Motor neuron (in vitro differentiated cells): ENCODE data around the gene ORC4. TPM values are rescaled to one million over a fixed set of nuclear protein-coding genes. Genes with fewer than 3 reads are reported as not detected.

ENCODE experiments used
- ATAC-seq, 8 experiments: fragments of 200-7000 bp; cut with Tn5 transposase; replicated peaks in 6 of 8; 2 replicates each; pipeline ENCODE4 v1.8.0; 2021; ENCODE audit warnings: mild to moderate bottlenecking in 8 of 8, moderate library complexity in 8 of 8
- H3K27ac ChIP-seq, 2 donors: fragments of 250-450 bp; sonication (Bioruptor Pico); 2 replicates each; pipeline ENCODE4 v1.9.0; 2021; ENCODE audit warnings: antibody characterized with exemption in 2 of 2, mild to moderate bottlenecking in 2 of 2, moderate library complexity in 1 of 2
- H3K4me1 ChIP-seq, 2 donors: fragments of 250-450 bp; sonication (Bioruptor Pico); replicated peaks in 1 of 2; 2 replicates each; pipeline ENCODE4 v1.6.1; 2021; ENCODE audit warnings: antibody characterized with exemption in 2 of 2, mild to moderate bottlenecking in 2 of 2, moderate library complexity in 1 of 2
- H3K4me3 ChIP-seq, 5 donors: fragments of 250-450 bp; sonication (Bioruptor Pico); 2 replicates each; pipeline ENCODE4 v1.9.0; 2021; ENCODE audit warnings: antibody characterized with exemption in 5 of 5, mild to moderate bottlenecking in 5 of 5, moderate library complexity in 4 of 5
- WGBS, 10 experiments: fragments of 450-650 bp; shearing (Covaris generic); methylation state at CpG; one replicate each; pipeline ENCODE4 v1.0.0; 2022; 5-methylcytosine and 5-hydroxymethylcytosine counted together
- in situ Hi-C, 9 experiments: fragments of 400-800 bp; cut with MboI; loops; one replicate each; pipeline ENCODE4 v1.15.0; 2021; ENCODE audit warnings: low sequenced_read_pairs in 9 of 9, low pct_unique_long_range_greater_than_20kb in 2 of 9; ENCODE audit not compliant: unreplicated experiment in 9 of 9
- total RNA-seq, 8 experiments: library from RNA; unstranded; fragments of 300-600 nt; gene quantifications; 2 replicates each; pipeline versions ENCODE4 v1.2.3 to v1.2.4, GENCODE V29; 2022

ORC4 gene
- total RNA-seq, 8 experiments from 2014 or later = 24.6 to 57.7 (median 45.9) TPM

GRCh38 chr2:147968571-147968970 is 52.0 kb downstream of the ORC4 start:
- in situ Hi-C loops = loop anchor here in 1 of 9 experiments (25.0 kb wide), 1 partner anchor 1019 kb away; no protein-coding TSS in a partner anchor
- 43 to 100% (median 98%) methylated on average over 1 to 2 of the region's 2 CpGs; no CpG with 5 or more reads in 2 of the 10 experiments for WGBS, 10 experiments
- ATAC-seq = no peak

GRCh38 chr2:147952118-147952517 is 68.4 kb downstream of the ORC4 start:
- no peak overlapping the region for H3K27ac ChIP-seq
- H3K4me3 ChIP-seq = no peak overlapping the region
- H3K4me1 ChIP-seq = no peaks in the 10 kb centered on the region
- no peak for ATAC-seq
- in situ Hi-C loops = loop anchor here in 1 of 9 experiments (25.0 kb wide), 1 partner anchor 1035 kb away; no protein-coding TSS in a partner anchor

More at GRCh38 chr2:147968571-147968970, 52.0 kb downstream of the ORC4 start:
- no peak overlapping the region for H3K4me3 ChIP-seq
- H3K4me1 ChIP-seq = no peaks in the 10 kb centered on the region
- no peak overlapping the region for H3K27ac ChIP-seq

GRCh38 chr2:147945660-147946059 is 74.9 kb downstream of the ORC4 start:
- no peaks in the 10 kb centered on the region for H3K4me1 ChIP-seq
- 0 to 100% (median 61%) methylated on average over 1 of the region's 1 CpG; no CpG with 5 or more reads in 4 of the 10 experiments for WGBS, 10 experiments
- H3K4me3 ChIP-seq = no peak overlapping the region
- no peak overlapping the region for H3K27ac ChIP-seq
- ATAC-seq = peak in 1 of 8 experiments; percentile 40
- in situ Hi-C loops = no loop called here

GRCh38 chr2:147939313-147939712 is 81.2 kb downstream of the ORC4 start:
- in situ Hi-C loops = no loop called here
- ATAC-seq = no peak
- WGBS, 10 experiments = 80 to 100% (median 100%) methylated on average over 1 of the region's 1 CpG; no CpG with 5 or more reads in 1 of the 10 experiments
- H3K4me1 ChIP-seq = no peaks in the 10 kb centered on the region
- no peak overlapping the region for H3K4me3 ChIP-seq
- H3K27ac ChIP-seq = no peak overlapping the region

- ATAC-seq = peak in 3 of 8 experiments; percentile 25 to 52 (median 47)
- 28 to 100% (median 35%) methylated on average over 1 to 3 of the region's 3 CpGs for WGBS, 10 experiments
- H3K4me1 ChIP-seq = no peaks in the 10 kb centered on the region
- no peak overlapping the region for H3K4me3 ChIP-seq
- no peak overlapping the region for H3K27ac ChIP-seq
- in situ Hi-C loops = no loop called here
Observed at GRCh38 chr2:147937744-147938349, 82.7 kb downstream of the ORC4 start.

- H3K4me1 ChIP-seq = no peaks in the 10 kb centered on the region
- WGBS, 10 experiments = 0 to 100% (median 83%) methylated on average over 1 of the region's 1 CpG; no CpG with 5 or more reads in 1 of the 10 experiments
- H3K27ac ChIP-seq = no peak overlapping the region
- H3K4me3 ChIP-seq = no peak overlapping the region
- in situ Hi-C loops = no loop called here
- ATAC-seq = peak in 3 of 8 experiments; percentile 42 to 51 (median 51)
Observed at GRCh38 chr2:147934881-147935620, 85.5 kb downstream of the ORC4 start.

GRCh38 chr2:147933931-147934330 is 86.6 kb downstream of the ORC4 start:
- Histone ChIP-seq H3K4me3 (no peak overlapping the region), H3K27ac (no peak overlapping the region), H3K4me1 (no peaks in the 10 kb centered on the region)
- ATAC-seq = no peak
- in situ Hi-C loops = no loop called here

GRCh38 chr2:147927053-147927588 is 93.4 kb downstream of the ORC4 start:
- WGBS, 10 experiments = 93 to 100% (median 100%) methylated on average over 1 to 4 of the region's 4 CpGs; no CpG with 5 or more reads in 1 of the 10 experiments
- peak in 3 of 8 experiments; percentile 20 to 92 (median 57) for ATAC-seq
- in situ Hi-C loops = no loop called here
- Histone ChIP-seq H3K4me3 (no peak overlapping the region), H3K4me1 (no peaks in the 10 kb centered on the region), H3K27ac (no peak overlapping the region)

- no peak for ATAC-seq
- Histone ChIP-seq H3K27ac (no peak overlapping the region), H3K4me1 (no peaks in the 10 kb centered on the region), H3K4me3 (no peak overlapping the region)
- in situ Hi-C loops = no loop called here
Observed at GRCh38 chr2:147925886-147926285, 94.7 kb downstream of the ORC4 start.

GRCh38 chr2:147924647-147925046 is 95.9 kb downstream of the ORC4 start:
- no peak for ATAC-seq
- H3K4me3 ChIP-seq = no peak overlapping the region
- in situ Hi-C loops = loop anchor here in 8 of 9 experiments (25.0 kb wide), 5 partner anchors 837 to 1187 kb away; no protein-coding TSS in a partner anchor
- WGBS, 10 experiments = 50 to 100% (median 92%) methylated on average over 1 to 3 of the region's 3 CpGs; no CpG with 5 or more reads in 1 of the 10 experiments
- H3K4me1 ChIP-seq = no peaks in the 10 kb centered on the region
- no peak overlapping the region for H3K27ac ChIP-seq

GRCh38 chr2:147923846-147924245 is 96.7 kb downstream of the ORC4 start:
- H3K4me1 ChIP-seq = no peaks in the 10 kb centered on the region
- WGBS, 10 experiments = 87 to 100% (median 95%) methylated on average over 2 to 3 of the region's 3 CpGs
- in situ Hi-C loops = loop anchor here in 8 of 9 experiments (25.0 kb wide), 5 partner anchors 837 to 1187 kb away; no protein-coding TSS in a partner anchor
- no peak overlapping the region for H3K27ac ChIP-seq
- H3K4me3 ChIP-seq = no peak overlapping the region
- ATAC-seq = no peak

- peak overlapping the region in 1 of 2 donors; percentile 12 for H3K27ac ChIP-seq
- peak overlapping the region in 1 of 5 donors; percentile 19 for H3K4me3 ChIP-seq
- H3K4me1 ChIP-seq = peaks cover 11 to 30% of the 10 kb centered on the region in 2 donors
- in situ Hi-C loops = loop anchor here in 8 of 9 experiments (10.0 to 25.0 kb wide), 6 partner anchors 830 to 1182 kb away; no protein-coding TSS in a partner anchor
- no peak for ATAC-seq
- WGBS, 10 experiments = 55 to 94% (median 77%) methylated on average over 1 to 4 of the region's 4 CpGs
Observed at GRCh38 chr2:147917161-147917560, 103.4 kb downstream of the ORC4 start.

- WGBS, 10 experiments = 56 to 89% (median 82%) methylated on average over 2 to 4 of the region's 4 CpGs
- in situ Hi-C loops = loop anchor here in 8 of 9 experiments (10.0 to 25.0 kb wide), 6 partner anchors 829 to 1182 kb away; no protein-coding TSS in a partner anchor
Observed at GRCh38 chr2:147916723-147917122, 103.8 kb downstream of the ORC4 start.

More at GRCh38 chr2:147916723-147917122, 103.8 kb downstream of the ORC4 start:
- peaks cover 11 to 30% of the 10 kb centered on the region in 2 donors for H3K4me1 ChIP-seq
- ATAC-seq = peak in 2 of 8 experiments; percentile 43 to 44
- peak overlapping the region in 1 of 5 donors; percentile 19 for H3K4me3 ChIP-seq
- H3K27ac ChIP-seq = peak overlapping the region in 1 of 2 donors; percentile 12
